HG02610 (cell line): ENCODE measurements around the gene DAPP1.
"Not testable (repeated sequence)": the region's sequence is repeated elsewhere in the genome, so short reads cannot be mapped to it uniquely, and the experiment has no call there.

ENCODE experiments used
- ATAC-seq: cut with Tn5 transposase; IDR thresholded peaks from one replicate; pipeline ENCODE4 v1.9.1; 2021; ENCODE audit warnings: mild to moderate bottlenecking, moderate library complexity; ENCODE audit not compliant: unreplicated experiment

Gene DAPP1, protein sequence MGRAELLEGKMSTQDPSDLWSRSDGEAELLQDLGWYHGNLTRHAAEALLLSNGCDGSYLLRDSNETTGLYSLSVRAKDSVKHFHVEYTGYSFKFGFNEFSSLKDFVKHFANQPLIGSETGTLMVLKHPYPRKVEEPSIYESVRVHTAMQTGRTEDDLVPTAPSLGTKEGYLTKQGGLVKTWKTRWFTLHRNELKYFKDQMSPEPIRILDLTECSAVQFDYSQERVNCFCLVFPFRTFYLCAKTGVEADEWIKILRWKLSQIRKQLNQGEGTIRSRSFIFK

DNA sequence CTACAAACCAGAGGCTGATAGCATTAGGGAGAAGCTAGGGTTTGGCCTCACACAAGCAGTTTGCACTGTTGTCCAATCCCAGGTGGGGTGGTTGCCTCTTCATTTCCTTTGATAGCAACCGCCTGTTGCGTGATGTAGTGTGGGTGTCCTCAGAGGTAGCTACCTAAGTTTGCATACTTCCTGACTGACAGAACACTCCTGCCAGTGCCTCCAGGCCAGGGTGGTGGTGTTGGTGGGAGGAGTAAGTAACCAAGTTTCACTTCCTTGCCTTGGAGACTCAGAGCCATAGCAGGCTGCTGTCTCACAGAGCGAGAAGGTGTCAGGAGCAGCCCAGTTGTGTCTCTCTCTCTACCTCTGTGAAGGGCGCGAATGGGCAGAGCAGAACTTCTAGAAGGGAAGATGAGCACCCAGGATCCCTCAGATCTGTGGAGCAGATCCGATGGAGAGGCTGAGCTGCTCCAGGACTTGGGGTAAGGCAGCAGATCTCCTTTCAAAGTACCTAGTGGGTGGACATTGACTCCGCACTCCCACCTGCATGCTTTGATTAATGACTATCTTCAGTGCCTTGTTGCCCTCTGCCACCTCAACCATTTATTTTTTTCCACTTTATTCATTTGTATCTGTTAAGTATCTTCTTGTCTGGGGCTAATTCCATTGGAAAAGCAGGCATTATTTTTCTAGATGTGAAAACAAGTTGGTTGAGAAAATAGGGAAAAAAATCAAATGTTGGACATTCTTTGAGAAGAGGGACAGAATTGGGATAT, at the start of gene DAPP1:
DAPP1 (plus strand) TSS at position 283 of the 764 bp plus-strand sequence; CDS start at position 370, 87 bp downstream.
- peak; percentile 94 for ATAC-seq

DNA sequence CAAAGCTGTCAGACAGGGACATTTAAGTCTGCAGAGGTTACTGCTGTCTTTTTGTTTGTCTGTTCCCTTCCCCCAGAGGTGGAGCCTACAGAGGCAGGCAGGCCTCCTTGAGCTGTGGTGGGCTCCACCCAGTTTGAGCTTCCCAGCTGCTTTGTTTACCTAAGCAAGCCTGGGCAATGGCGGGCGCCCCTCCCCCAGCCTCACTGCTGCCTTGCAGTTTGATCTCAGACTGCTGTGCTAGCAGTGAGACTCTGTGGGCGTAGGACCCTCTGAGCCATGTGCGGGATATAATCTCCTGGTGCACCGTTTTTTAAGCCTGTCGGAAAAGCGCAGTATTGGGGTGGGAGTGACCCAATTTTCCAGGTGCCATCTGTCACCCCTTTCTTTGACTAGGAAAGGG, 45.8 kb upstream of the DAPP1 start:
- not testable (repeated sequence) for ATAC-seq

DNA sequence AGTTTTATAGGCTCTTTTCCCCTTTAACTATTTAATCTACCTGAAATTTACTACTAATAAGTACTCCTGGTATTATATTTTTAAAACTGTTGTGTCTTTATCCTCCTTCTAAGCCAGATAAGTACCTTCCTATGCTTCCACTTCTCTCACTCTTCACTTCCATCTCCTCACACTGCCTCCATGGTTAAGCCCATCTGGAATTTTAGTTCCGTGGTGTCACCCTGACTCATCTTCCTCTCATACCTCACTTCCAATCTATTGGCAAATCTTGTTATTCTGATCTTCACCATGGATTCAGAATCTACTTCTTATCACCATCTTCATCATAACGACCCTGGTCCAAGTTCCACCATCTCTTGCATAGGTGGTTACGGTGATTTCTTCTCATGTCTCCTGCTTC, 32.7 kb upstream of the DAPP1 start:
- no peak for ATAC-seq

DNA sequence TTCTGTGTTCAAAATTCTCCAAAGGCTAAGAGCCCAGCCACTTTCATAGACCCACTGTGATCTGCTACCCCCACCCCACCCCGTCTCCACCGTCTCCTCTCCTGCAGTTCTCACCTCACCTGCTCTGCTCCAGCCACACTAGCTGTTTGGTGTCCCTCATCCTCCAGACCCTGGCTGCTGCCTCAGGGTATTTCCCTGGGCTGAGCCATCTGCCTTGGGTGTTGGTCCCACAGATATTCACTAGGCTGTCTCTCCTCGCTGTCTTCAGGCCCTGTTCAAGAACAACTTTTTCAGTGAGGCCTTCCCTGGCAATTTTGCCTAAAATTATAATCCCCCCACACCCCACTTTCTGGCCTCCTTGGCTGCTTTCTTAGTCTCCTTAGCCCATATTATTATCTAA, 31.8 kb upstream of the DAPP1 start:
- ATAC-seq, result no peak

DNA sequence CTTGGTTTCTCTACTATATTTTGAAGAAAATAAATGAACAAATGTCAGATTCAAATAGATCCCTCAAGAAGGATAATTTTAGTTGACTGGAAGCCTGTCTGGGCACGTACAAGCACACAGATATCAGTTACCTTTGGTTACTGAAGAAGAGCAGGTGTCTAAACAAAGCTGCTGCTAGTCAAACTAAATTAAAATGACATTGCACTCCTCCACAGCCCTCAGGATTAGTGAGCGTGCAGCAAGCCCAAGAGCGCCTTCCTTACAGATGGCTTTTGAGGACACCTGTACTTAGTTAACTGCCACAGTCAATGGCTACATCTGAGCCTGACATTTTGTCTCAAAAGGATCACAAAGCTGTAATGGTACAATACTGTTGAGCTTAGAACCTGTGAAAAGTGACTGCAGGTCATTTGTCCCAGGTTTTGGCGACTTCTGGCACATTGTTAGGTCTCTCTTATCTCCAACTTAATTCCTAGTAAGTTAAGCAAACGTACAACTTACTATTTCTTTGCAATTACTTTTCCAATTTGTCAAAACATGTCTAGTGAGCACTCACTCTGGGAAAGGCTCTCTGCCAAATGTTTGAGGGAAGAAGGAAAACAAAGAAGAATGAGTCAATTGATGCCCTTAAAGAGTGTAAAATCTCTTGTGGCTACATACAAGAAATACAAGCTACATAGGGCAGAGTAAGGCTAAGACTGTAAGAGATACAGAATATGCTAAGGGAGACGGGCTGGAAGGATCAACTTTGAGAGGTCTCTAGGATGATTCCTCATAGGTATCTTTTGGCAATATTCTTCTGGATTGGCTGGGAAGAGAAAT, 25.6 kb upstream of the DAPP1 start:
- ATAC-seq, result no peak

DNA sequence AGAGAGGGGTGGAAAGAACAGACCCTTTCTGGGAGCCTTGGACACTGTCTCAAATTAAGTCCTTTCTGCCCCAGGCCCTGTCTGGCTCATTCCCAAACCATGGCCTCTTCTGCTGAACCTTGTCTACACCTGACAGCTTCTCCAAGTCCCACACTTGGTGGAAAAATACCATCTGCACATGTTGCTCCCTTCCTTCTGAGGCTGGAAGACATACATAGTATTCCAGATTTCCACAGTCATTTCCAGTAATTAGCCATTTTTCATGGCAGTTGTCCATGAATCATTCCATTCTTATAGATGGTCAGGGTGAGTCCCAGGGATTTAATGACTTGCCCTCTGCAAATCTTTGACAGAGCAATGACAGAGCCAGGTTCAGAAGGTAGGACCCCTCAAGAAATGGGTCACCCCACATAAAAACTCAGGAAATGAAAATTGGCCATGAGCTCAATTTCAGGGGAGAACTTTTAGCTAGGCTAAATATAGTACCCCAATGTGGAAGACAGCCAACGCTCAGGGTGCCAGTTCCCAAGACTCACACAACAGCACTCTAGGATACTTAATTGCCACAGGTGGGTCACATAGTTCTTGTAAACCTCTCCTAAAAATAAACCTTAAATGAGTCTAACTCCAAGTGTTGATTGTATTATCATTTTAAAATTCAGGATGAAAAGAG, 16.2 kb upstream of the DAPP1 start:
- no peak for ATAC-seq

DNA sequence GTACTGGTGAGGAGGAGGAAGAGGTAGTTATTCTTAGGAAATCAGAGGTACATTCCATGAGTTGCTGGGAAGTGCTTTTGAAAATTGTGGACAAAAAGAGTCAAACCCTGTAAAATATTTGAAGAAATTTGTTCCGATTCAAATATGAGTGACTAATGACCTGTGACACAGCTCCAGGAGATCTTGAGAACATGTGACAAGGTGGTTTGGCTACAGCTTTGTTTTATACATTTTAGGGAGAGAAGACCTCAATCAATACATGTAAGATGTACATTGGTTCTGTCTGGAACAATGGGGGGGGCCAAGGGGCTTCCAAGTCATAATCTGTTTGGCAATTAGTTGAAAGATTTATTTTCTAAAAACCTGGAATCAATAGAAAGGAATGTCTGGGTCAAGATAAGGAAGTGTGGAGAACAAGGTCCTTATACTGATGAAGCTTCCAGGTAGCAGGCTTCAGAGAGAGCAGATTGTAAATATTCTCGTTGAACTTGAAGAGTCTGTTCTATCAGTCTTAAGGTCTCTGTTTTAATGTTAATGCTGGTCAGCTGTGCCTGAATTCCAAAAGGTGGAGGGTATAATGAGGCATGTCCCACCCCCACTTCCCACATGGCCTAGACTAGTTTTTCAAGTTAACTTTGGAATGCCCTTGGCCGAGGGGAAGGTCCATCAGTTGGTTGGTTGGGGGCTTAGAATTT, 15.5 kb upstream of the DAPP1 start:
- no peak for ATAC-seq

DNA sequence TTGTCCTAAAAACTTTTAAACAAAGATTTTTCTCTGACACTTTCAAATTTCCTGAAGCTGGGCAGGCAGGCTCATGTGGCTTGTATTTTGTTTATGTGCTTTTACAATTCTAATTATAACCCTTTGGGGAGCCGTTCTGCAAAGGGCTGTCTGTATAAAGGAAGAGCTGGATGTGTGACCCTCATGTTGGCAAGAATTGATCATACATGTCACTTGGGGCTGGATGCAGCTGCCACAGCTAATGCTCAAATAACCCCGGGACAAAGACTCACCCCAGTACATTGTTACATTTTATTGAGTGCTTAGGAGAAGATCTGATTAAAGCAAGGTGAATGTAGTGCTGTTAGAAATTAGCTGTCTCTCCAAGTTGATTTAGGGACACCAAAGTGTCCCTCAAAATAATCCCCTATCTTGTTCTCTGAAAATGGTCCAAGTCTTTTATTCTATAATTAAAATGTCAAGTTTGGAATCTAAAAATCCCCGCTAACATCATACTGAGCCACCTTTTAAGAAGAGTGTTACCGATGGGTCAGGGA, 13.0 kb upstream of the DAPP1 start:
- ATAC-seq, result no peak

DNA sequence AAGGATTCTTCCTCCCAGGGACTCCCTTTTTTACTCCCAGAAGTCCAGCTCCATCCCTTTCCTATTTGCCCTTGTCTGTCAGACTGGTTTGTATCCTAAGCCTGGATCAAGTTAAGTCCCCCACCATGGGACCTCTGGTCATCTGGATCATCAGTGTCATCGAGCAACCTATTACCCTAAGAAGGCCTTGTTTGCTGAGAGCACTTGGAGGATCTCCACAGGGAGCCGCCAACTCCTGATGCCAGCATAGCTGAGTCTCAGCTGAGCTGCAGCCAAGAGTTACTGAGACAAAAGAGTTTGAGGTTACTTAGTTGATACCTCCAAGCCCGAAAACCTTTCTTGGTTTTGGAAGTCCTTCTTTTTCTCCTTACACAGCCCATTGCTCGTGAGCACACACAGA, 10.1 kb upstream of the DAPP1 start:
- no peak for ATAC-seq

DNA sequence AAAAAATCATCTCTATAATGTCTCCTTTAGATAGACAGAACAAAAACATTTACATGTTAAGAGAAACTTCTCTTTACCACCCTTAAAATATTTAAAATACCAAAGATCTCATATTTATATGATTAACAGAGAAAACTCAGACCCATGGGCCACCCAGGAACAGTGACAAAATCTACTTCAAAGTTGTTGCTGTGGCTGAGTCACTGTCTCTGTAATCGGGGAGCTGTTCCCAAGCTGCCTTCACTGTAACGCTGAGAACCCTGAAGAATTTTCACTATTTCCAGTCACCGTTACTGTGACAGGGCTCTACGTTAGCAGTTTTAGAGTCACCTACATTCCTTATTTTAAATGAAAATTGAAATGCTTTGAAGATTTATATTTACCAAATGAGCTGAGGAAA, 9.0 kb upstream of the DAPP1 start:
- ATAC-seq, result no peak

DNA sequence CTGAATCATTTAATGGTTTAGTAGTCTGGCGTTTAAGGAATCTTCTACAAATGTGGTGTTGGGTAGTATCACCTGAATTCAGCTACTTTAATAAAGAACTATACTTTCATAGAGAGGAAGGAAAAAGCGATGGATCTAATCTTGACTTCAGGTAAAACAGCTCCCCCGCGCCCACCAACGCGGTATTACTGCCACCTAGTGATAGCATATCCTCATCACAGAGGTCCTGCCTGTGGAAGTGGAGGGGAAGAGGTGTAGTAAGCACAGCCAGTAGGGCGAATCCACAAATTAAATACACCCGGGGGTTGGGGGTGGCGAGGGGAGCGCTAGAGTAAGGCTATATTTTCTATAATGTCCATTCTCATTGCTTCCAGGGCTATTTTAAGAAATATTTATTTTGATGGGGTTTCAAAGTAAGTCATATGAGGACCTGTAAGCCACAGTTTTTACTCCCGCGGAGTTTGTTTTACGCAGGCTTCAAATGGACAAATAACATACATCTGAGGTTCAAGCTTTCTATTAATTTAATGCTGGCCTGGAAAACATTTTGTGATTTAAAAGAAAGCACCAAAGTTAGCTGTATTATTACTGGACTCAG, 8.3 kb upstream of the DAPP1 start:
- ATAC-seq, result peak; percentile 91

DNA sequence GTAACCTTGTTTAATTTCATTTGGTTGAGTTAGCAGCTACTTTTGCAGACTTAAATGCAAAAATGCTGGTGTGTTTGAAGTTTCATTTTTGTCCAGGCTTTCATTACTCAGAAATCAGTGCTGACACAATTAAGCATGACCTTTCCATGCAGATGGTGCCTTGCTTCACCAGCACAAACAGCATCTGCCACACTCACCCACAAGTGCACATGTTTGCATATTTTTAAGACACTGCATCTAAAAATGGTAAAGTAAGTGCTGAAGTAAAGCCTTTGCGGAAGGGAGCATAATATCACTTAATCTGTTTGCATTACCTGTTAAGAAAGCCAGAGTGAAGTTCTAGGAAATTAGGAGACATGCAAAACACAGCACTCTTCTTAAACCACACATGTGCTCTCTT, 7.3 kb upstream of the DAPP1 start:
- ATAC-seq, result no peak

DNA sequence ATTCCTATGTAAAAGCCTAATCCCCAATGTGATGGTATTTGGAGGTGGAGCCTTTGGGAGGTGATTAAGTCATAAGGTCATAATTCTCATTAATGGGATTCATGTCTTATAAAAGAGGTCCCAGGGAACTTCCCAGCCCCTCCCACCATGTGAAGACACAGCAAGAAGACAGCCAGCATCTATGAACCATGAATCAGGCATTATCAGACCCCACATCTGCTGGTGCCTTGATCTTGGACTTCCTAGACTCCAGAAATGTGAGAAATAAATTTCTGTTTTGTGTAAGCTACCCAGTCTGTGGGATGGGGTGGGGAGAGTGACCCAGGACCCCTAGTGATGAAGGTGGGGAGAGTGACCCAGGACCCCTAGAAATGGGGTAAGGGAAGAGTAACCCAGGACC, 6.1 kb upstream of the DAPP1 start:
- no peak for ATAC-seq

DNA sequence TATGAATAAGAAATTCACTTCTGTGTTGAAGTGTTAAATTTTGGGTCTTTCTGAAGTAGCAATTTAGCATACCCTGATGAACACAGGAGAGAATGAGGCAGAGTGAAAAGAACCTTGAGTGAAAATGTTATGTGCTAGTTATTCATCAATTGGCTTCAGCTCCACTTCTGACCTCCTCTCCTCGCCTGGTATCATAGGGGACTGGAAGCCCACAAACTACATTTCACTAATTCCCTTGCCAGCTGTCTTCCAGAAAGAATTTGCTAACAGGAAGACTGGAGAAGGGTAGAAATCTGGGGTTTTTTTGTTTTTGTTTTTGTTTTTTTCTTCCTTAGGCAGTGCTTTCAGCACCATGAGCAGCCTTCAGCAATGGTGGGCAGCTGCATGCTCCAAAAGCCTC, 5.5 kb upstream of the DAPP1 start:
- no peak for ATAC-seq

DNA sequence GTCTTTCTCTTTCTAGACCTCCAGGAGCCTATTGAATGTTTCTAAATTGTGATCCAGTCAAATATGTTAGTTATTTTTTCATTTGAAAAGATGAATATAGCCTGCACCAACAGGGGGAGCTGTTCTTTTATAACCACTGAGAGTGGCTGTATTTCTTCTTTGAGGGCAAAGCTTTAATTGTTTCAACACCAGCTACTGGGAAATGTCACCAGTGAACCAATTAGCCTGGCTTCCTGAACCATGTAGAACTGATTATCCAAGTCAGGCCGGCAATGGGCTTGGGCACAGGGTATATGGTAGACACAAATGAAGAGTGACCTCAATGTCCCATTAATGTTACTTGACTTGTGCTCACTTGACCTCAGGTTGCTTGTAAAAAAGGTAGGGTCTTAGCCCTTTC, 4.8 kb upstream of the DAPP1 start:
- no peak for ATAC-seq

DNA sequence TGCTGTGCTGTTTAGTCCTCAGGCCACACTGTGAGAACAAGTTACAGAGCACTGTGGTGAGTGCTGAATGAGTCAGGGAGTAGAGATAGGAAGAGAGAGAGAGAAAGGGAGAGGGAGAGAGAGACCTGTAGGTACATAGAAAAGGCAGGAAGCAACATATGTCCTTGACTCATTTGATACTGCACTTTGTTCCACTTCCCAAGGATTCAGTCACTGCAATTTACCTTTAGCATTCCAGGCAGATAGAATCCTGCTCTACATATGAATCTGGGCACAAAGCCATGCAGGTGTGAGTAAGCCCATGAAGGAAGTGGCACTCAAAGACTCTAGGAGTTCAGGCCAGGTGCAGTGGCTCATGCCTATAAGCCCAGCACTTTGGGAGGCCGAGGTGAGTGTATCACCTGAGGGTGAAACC, 1.0 kb upstream of the DAPP1 start:
- ATAC-seq, result peak; percentile 13

DNA sequence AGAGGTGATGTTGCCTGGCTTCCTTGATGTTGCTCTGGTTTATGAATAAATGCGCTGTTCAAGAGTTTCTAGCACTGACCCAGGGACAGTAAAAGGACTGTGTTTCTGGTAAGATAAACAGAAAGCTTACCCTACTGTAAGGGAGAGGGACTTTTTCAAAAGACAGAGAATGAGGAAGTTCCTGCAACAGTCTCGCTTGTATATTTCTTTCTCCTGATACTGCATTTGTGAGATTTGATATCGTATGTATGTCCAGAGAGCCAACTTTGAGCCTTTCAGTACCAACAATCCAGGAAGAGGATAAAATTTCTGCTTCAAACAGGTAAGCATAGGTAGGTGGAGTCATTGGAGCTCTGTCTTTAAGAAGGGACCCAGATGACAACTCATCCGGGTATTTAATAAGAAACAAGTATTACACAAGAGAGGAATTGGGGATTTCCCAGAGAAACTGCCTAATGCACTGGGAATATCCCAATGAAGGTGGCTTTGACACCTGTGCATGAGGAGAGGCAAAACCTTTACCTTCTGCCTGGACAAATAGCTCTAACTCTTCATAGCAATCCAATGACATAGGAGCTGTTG, 773 bp downstream of the DAPP1 start:
- peak; percentile 15 for ATAC-seq

DNA sequence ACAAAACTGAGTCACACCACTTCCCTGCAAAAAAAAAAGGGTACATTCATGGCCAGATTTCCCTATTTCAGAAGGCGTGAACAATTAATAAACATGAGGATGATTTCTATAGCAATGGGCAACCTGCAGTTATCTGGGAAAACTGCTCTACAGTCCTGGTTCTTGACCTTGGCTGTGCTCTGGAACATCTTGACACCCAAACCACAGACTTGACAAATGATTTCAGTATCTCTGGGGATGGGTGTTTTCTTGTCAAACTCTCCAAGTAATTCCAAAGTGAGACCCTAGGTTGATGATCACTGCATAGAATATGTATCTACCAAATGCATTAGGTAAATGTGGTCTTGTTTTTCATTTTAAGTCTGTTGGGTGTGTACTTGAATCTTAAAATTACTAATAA, 2.0 kb downstream of the DAPP1 start:
- no peak for ATAC-seq

DNA sequence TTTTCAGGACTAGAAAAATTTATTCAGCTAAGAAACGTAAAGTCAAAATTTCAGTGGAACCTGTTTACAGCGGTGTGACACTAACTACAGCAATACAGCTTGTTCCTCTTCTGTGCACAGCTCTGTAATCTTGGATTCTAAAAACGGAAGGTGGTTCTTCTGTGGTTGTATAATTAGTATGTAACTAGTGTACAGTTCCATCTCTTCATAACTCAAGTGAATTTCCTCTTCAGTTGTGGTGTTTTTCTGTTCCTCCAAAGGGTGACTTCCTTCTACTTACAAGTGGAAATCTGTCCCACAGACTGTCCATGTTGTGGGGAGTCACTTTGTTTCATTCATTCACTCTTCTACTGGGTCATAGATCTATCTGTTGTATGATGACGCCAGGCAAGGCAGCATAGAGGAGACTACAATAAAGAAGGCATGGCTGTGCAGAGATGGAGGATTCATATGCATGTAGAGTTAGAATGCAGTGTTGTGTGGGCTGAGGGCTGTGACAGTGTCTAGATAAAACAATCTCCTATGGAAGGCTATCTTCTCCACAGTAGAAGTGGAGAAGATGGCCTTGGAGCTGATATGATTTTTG, 5.4 kb downstream of the DAPP1 start:
- peak; percentile 80 for ATAC-seq
